Chondrocyte (in vitro differentiated cells): ENCODE results near the gene KANK4. TPM values are rescaled to one million over a fixed set of nuclear protein-coding genes. Genes with fewer than 3 reads are reported as not detected.

Source experiments
- DNase-seq: peaks from one replicate; pipeline ENCODE4 v3.0.0; 2021; ENCODE audit warnings: mixed read lengths, low spot score
- H3K27ac Mint-ChIP-seq: one replicate; pipeline ENCODE4 v1.8.0; 2021; ENCODE audit warnings: mild to moderate bottlenecking, moderate library complexity, mixed read lengths; ENCODE audit not compliant: unreplicated experiment
- H3K27me3 Mint-ChIP-seq: 2 replicates; pipeline ENCODE4 v1.8.0; 2021; ENCODE audit warnings: low read depth, mixed read lengths
- H3K36me3 Mint-ChIP-seq: 2 replicates; pipeline ENCODE4 v1.8.0; 2021; ENCODE audit warnings: low read depth, mixed read lengths
- H3K4me1 Mint-ChIP-seq: 2 replicates; pipeline ENCODE4 v1.8.0; 2021; ENCODE audit warnings: low read depth, mild to moderate bottlenecking, mixed read lengths
- H3K4me3 Mint-ChIP-seq: one replicate; pipeline ENCODE4 v1.8.0; 2021; ENCODE audit warnings: mild to moderate bottlenecking, moderate library complexity, mixed read lengths; ENCODE audit not compliant: unreplicated experiment
- H3K9me3 Mint-ChIP-seq: 2 replicates; pipeline ENCODE4 v1.8.0; 2021; ENCODE audit warnings: low read depth, mixed read lengths
- total RNA-seq: library from RNA; stranded (reverse); gene quantifications from 3 replicates; pipeline ENCODE4 v1.2.1, GENCODE V29; 2021
- TF ChIP-seq, protein P1 (sequence below): fragments of 200-600 bp; sonication (generic); IDR thresholded peaks from 2 replicates; pipeline ENCODE4 v1.5.0; 2021; ENCODE audit warnings: antibody characterized with exemption, mild to moderate bottlenecking, moderate library complexity

Gene KANK4
- total RNA-seq, 1 donor from 2014 or later = 1.4 TPM

DNA sequence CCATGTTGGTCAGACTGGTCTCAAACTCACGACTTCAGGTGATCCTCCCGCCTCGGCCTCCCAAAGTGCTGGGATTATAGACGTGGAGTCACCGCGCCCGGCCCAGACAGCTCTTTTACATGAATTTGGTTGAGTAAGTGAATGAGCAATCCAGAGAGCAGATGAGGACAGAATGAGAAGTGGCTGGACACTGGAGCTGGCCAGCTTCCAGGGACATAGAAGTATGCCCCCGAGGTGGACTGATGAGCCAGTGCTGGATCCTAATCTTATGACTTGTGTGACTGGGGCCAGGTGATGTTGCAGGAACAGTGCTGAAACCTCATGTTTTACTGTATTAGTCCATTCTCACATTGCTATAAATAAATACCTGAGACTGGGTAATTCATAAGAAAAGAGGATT lies 35.9 kb upstream of the KANK4 start:
- no peak for DNase-seq
- no peak overlapping the region for H3K4me3 Mint-ChIP-seq
- H3K27me3 Mint-ChIP-seq = no peaks in the 10 kb centered on the region
- peaks cover 3% of the 10 kb centered on the region for H3K9me3 Mint-ChIP-seq
- no peaks in the 10 kb centered on the region for H3K36me3 Mint-ChIP-seq
- no peak overlapping the region for H3K27ac Mint-ChIP-seq
- TF ChIP-seq, protein P1, sequence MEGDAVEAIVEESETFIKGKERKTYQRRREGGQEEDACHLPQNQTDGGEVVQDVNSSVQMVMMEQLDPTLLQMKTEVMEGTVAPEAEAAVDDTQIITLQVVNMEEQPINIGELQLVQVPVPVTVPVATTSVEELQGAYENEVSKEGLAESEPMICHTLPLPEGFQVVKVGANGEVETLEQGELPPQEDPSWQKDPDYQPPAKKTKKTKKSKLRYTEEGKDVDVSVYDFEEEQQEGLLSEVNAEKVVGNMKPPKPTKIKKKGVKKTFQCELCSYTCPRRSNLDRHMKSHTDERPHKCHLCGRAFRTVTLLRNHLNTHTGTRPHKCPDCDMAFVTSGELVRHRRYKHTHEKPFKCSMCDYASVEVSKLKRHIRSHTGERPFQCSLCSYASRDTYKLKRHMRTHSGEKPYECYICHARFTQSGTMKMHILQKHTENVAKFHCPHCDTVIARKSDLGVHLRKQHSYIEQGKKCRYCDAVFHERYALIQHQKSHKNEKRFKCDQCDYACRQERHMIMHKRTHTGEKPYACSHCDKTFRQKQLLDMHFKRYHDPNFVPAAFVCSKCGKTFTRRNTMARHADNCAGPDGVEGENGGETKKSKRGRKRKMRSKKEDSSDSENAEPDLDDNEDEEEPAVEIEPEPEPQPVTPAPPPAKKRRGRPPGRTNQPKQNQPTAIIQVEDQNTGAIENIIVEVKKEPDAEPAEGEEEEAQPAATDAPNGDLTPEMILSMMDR = no peak
- H3K4me1 Mint-ChIP-seq = peaks cover 14% of the 10 kb centered on the region

DNA sequence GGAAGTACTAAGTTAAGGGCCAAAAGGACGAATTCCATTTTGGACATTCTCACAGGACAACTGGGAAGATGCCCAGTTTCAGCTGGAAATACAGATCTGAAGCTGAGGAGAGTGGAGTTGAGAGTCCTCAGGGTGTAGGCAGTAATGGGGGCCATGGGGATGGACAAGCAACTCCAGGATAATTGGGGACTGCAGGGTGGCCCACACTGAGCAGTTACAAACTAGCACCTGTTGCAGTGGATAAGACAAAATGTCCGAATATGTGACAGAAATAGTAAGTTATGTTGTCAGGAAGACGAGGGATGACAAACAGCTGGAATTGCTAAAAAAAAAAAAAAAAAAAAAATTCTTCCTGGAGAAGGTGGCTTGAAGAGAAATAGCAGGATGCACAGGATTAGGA lies 34.6 kb upstream of the KANK4 start:
- Mint-ChIP-seq H3K4me1 (peaks cover 14% of the 10 kb centered on the region), H3K36me3 (no peaks in the 10 kb centered on the region), H3K4me3 (no peak overlapping the region), H3K27me3 (no peaks in the 10 kb centered on the region), H3K27ac (no peak overlapping the region), H3K9me3 (peaks cover 3% of the 10 kb centered on the region)
- TF ChIP-seq, protein P1 = no peak
- DNase-seq = no peak

DNA sequence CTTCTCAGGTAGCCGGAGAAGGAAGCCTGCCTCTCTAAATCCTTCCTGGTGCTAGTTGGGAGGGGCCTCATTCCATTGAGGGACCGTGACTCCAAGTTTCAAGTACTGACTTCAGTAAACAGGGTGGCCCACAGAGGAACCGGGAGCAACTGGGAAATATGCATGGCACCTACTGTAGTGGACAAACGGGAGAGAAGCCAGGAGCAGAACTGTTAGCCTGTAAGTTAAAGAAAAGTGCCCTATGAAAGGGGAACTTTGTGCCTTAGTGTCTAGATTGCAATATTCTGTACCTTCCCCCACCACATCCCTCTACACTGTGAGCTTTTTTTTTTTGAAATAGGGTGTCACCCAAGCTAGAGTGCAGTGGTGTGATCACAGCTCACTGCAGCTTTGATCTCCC lies 33.2 kb upstream of the KANK4 start:
- Mint-ChIP-seq H3K9me3 (peaks cover 3% of the 10 kb centered on the region), H3K27ac (no peak overlapping the region), H3K4me1 (peaks cover 14% of the 10 kb centered on the region), H3K36me3 (no peaks in the 10 kb centered on the region), H3K27me3 (no peaks in the 10 kb centered on the region), H3K4me3 (no peak overlapping the region)
- TF ChIP-seq, protein P1 = no peak
- no peak for DNase-seq

DNA sequence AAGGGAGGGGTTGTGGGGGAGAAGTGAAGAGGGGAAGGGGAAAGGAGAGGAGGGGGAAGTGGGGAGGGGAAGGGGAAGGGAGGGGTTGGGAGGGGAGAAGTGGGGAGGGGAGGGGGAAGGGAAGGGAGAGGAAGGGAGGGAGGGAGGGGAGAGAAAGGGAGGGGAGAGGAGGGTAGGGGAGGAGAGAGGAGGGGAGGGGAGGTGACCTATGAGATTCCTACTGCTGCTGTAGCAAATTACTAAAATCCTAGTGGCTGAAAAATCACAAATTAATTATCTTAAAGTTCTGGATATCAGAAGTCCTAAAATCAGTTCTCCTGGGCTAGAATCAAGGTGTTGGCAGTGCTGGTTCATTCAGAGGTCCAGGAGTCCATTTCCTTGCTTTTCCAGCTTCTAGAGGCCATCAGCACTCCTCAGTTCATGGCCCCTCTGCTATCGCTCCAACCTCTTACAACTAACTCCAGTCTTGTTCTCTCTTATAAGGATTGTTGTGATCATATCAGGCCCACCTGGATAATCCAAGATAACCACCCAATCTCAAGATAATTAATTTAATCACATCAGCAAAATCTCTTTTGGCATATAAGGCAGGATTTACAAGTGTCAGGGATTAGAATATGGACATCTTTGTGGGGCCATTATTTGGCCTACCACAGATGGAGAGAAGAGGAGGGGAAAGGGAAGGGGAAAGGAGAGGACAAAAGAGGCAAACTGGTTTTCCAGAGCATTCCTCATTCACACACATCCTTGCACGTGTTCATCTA lies 30.4 kb upstream of the KANK4 start:
- DNase-seq = no peak
- no peak overlapping the region for H3K4me3 Mint-ChIP-seq
- no peaks in the 10 kb centered on the region for H3K4me1 Mint-ChIP-seq
- H3K27ac Mint-ChIP-seq = no peak overlapping the region
- H3K36me3 Mint-ChIP-seq = no peaks in the 10 kb centered on the region
- H3K9me3 Mint-ChIP-seq = no peaks in the 10 kb centered on the region
- TF ChIP-seq, protein P1 = no peak
- no peaks in the 10 kb centered on the region for H3K27me3 Mint-ChIP-seq

DNA sequence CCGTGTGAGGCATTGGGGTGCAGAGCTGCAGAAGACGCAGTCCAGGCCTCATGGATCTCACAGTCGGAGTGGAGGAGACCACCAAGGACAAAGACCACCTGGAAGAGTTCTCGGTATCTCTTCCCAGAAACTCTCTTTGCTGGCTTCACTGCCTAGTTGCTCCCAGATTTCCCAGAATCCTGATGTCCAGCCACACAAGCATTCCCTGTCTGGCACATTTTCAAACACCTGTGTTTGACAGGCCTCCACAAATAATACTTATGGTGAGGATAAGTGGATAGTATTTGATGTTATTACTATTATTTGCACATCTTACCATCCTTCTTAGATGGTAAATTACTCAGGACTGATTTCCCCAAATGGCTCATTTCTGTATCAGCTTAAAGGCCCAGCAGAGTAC lies 27.7 kb upstream of the KANK4 start:
- TF ChIP-seq, protein P1 = no peak
- no peak for DNase-seq
- Mint-ChIP-seq H3K27me3 (no peaks in the 10 kb centered on the region), H3K36me3 (no peaks in the 10 kb centered on the region), H3K9me3 (no peaks in the 10 kb centered on the region), H3K27ac (no peak overlapping the region), H3K4me1 (no peaks in the 10 kb centered on the region), H3K4me3 (no peak overlapping the region)
